Loucy (cell line): ENCODE results near the gene STS.

Experiments
- H2AFZ ChIP-seq: fragments of 200-600 bp; sonication (generic); 2 replicates; pipeline ENCODE4 v1.6.0; 2016; ENCODE audit warnings: antibody characterized with exemption, mild to moderate bottlenecking, low read length, moderate library complexity
- H3F3A ChIP-seq: fragments of 200-600 bp; 2 replicates; pipeline ENCODE4 v1.6.0; 2016; ENCODE audit warnings: antibody characterized with exemption, low read depth, mild to moderate bottlenecking
- H3K27me3 ChIP-seq: fragments of 200-600 bp; sonication (generic); 2 replicates; pipeline ENCODE4 v1.6.1; 2014; ENCODE audit warnings: low read length, mild to moderate bottlenecking; ENCODE audit not compliant: insufficient read depth, poor library complexity, severe bottlenecking
- H3K36me3 ChIP-seq: fragments of 200-600 bp; sonication (generic); 2 replicates; pipeline ENCODE4 v1.6.1; 2016; ENCODE audit warnings: low read length; ENCODE audit not compliant: insufficient read depth
- H3K4me1 ChIP-seq: fragments of 200-600 bp; sonication (generic); 2 replicates; pipeline ENCODE4 v1.5.1; 2014; ENCODE audit warnings: low read length, mild to moderate bottlenecking; ENCODE audit not compliant: insufficient read depth, poor library complexity, severe bottlenecking
- H3K4me2 ChIP-seq: fragments of 200-600 bp; sonication (generic); 2 replicates; pipeline ENCODE4 v1.6.0; 2014; ENCODE audit warnings: antibody characterized with exemption, low read length, low read depth, mild to moderate bottlenecking; ENCODE audit not compliant: poor library complexity, severe bottlenecking
- H3K4me3 ChIP-seq: fragments of 200-600 bp; sonication (generic); 2 replicates; pipeline ENCODE4 v1.5.1; 2014; ENCODE audit warnings: low read length, mild to moderate bottlenecking, mixed read lengths; ENCODE audit not compliant: poor library complexity, severe bottlenecking
- H3K79me2 ChIP-seq: fragments of 200-600 bp; sonication (generic); 2 replicates; pipeline ENCODE4 v1.6.1; 2014; ENCODE audit warnings: low read length; ENCODE audit not compliant: insufficient read depth
- H3K9ac ChIP-seq: fragments of 200-600 bp; sonication (generic); 2 replicates; pipeline ENCODE4 v1.6.0; 2014; ENCODE audit warnings: mild to moderate bottlenecking, low read depth, low read length, moderate library complexity; ENCODE audit not compliant: poor library complexity, severe bottlenecking
- H3K9me2 ChIP-seq: fragments of 200-600 bp; sonication (generic); replicated peaks from 2 replicates; pipeline ENCODE4 v1.6.1; 2016; ENCODE audit warnings: low read depth, low read length, mixed read lengths
- H3K9me3 ChIP-seq: fragments of 200-600 bp; sonication (generic); 2 replicates; pipeline ENCODE4 v1.6.1; 2014; ENCODE audit warnings: mild to moderate bottlenecking, antibody characterized with exemption, low read length, low read depth; ENCODE audit not compliant: insufficient read depth
- H4K20me1 ChIP-seq: fragments of 200-600 bp; sonication (generic); 2 replicates; pipeline ENCODE4 v1.6.0; 2014; ENCODE audit warnings: antibody characterized with exemption, low read length, mild to moderate bottlenecking; ENCODE audit not compliant: insufficient read depth, poor library complexity, severe bottlenecking
- EZH2phosphoT487 ChIP-seq: fragments of 200-600 bp; IDR thresholded peaks from 2 replicates; pipeline ENCODE4 v1.6.1; 2018; ENCODE audit warnings: antibody characterized with exemption, mild to moderate bottlenecking, moderate library complexity, borderline replicate concordance
- TF ChIP-seq, protein P1 (sequence below): fragments of 200-600 bp; sonication (generic); conservative IDR thresholded peaks from 2 replicates; pipeline ENCODE4 v1.5.1; 2014; ENCODE audit warnings: mild to moderate bottlenecking, antibody characterized with exemption, low read length

Gene STS

DNA sequence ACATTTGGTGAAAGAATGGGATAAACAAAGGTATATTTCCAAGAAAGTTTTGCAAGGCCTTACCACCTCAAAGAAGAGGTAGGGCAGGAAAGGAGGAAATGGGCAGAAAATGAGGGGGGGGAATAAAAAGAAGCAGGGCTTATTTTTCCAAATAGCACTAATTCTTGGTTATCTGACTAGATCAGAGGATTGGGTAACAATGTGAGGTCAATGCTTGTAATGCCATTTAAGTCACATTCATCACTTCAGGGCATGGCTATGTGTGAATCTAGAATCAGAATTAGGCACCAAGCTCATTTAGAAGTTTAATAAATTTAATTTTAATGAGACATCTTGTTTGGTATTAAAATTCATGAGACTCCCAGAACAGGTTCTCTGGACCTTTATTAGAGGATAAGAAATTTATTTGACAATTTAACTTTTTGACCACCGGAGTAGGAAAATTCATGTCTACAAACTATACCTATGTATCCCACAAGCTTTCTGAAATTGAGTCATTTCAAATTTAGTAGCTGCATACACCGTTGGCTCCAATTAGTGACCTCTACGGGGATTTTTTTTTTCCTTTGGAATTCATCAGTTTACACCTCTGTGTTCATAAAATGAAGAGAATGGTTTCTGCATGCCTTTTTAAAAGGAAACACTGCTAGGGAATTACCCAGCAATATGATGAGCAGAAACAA is 1.4 kb upstream of the STS start:
- no peak overlapping the region for H2AFZ ChIP-seq
- H3K9ac ChIP-seq, result peak overlapping the region; percentile 89
- H3K79me2 ChIP-seq, result peaks cover 65% of the 10 kb centered on the region
- H3K4me2 ChIP-seq, result peak overlapping the region; percentile 85
- H3K9me2 ChIP-seq, result no peaks in the 10 kb centered on the region
- H3K4me3 ChIP-seq, result peak overlapping the region; percentile 99
- H3F3A ChIP-seq, result no peaks in the 10 kb centered on the region
- no peak for TF ChIP-seq EZH2phosphoT487
- TF ChIP-seq, protein P1, sequence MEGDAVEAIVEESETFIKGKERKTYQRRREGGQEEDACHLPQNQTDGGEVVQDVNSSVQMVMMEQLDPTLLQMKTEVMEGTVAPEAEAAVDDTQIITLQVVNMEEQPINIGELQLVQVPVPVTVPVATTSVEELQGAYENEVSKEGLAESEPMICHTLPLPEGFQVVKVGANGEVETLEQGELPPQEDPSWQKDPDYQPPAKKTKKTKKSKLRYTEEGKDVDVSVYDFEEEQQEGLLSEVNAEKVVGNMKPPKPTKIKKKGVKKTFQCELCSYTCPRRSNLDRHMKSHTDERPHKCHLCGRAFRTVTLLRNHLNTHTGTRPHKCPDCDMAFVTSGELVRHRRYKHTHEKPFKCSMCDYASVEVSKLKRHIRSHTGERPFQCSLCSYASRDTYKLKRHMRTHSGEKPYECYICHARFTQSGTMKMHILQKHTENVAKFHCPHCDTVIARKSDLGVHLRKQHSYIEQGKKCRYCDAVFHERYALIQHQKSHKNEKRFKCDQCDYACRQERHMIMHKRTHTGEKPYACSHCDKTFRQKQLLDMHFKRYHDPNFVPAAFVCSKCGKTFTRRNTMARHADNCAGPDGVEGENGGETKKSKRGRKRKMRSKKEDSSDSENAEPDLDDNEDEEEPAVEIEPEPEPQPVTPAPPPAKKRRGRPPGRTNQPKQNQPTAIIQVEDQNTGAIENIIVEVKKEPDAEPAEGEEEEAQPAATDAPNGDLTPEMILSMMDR, result no peak
- peaks cover 7% of the 10 kb centered on the region for H4K20me1 ChIP-seq
- no peaks in the 10 kb centered on the region for H3K9me3 ChIP-seq
- H3K36me3 ChIP-seq, result no peaks in the 10 kb centered on the region
- no peaks in the 10 kb centered on the region for H3K27me3 ChIP-seq
- H3K4me1 ChIP-seq, result peaks cover 36% of the 10 kb centered on the region

DNA sequence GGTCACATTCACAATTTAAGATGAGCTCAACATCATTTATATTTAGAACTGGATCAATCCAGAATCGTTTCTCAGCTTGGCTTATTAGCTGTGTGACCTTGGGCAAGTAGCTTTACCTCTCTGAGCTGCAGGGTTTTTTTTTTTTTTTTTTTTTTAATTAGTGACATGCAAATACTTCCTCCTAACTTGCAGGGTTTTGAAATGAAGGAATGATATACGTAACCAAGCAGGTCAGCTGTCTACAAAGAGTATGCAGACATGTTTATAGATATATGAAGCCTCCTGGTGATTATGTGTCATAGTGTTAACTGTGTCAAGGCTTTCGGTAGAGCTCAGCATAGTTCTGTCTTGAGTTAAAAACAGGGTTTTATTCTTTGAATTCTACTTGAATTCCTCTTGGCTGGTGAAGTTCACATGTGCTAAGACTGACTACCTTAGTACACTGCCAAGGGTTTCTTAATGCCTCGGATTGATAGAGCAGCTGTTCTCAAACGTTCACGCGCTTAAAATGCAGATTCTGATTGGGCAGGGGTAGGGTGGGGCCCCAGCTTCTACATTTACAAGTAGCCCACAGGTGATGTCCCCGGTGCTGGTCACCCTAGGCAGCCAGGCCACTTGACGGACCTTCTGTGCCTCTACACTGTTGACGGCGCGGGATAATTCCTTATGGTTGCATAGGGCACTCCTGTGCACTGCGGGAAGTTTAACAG is 654 bp upstream of the STS start:
- peaks cover 7% of the 10 kb centered on the region for H4K20me1 ChIP-seq
- H2AFZ ChIP-seq, result no peak overlapping the region; the same call in 1 of the 2 replicates
- H3K27me3 ChIP-seq, result no peaks in the 10 kb centered on the region
- no peaks in the 10 kb centered on the region for H3K9me3 ChIP-seq
- H3K9me2 ChIP-seq, result no peaks in the 10 kb centered on the region
- peaks cover 70% of the 10 kb centered on the region for H3K79me2 ChIP-seq
- peaks cover 36% of the 10 kb centered on the region for H3K4me1 ChIP-seq
- TF ChIP-seq, protein P1, result no peak
- TF ChIP-seq EZH2phosphoT487, result no peak
- peak overlapping the region; percentile 89 for H3K9ac ChIP-seq
- H3K4me2 ChIP-seq, result peak overlapping the region; percentile 85
- H3F3A ChIP-seq, result no peaks in the 10 kb centered on the region
- no peaks in the 10 kb centered on the region for H3K36me3 ChIP-seq
- peak overlapping the region; percentile 99 for H3K4me3 ChIP-seq

DNA sequence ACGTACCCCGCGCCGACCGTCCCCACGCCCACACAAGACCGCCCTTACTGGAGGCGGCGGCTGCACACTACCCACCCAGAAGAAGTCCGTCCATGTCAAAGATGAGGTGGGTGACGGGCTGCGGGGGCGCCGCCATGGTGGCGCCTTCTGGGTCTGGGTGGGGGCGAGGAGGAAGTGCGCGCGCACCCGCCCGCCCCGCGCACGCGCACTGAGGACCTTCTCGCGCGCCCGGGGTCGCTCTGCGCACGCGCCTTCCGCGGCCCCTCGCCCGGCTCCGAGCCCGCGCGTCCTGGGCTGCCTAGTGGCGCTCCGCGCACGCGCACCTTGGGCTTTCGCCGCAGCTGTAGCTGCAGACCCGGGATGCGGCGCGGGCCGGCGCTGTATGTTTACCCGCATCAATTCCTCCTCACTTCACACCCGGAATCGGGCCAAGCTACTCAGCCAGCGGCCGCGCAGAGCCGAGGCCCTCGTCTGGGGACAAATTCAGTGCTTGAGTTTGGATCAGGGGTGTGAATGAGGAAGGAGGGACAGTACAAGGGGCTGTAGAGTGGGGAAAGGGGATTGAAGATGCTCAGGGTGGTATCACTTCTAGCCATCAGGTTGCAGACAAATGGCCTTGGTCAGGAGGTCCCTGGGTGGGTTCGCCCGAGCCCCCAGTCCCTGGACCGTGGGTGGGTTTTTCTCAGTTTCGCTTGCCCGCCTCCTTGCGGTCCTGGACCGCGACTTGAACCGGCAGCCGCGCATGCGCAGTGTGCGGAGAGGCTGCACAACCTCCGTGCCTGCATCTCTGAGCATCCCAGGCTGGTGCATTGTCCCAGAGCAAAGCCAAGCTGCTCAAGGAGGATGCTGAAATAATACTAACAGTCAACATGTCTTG is 704 bp downstream of the STS start, which contains the start of gene PUDP:
TSS of gene PUDP (minus strand) at position 176 of the 877 bp plus-strand sequence. CDS start at position 136, 40 bp downstream.
- Histone ChIP-seq H3K9me2 (no peaks in the 10 kb centered on the region), H3K36me3 (no peaks in the 10 kb centered on the region), H3K4me1 (peaks cover 35% of the 10 kb centered on the region), H3F3A (no peaks in the 10 kb centered on the region), H3K9ac (peak within 1 kb of the TSS; percentile 89), H4K20me1 (peaks cover 7% of the 10 kb centered on the region), H2AFZ (peak within 1 kb of the TSS; percentile 98), H3K27me3 (no peaks in the 10 kb centered on the region), H3K4me2 (peak within 1 kb of the TSS; percentile 85), H3K9me3 (no peaks in the 10 kb centered on the region), H3K4me3 (peak within 1 kb of the TSS; percentile 99), H3K79me2 (peaks cover 67% of the 10 kb centered on the region)
- no peak for TF ChIP-seq EZH2phosphoT487
- TF ChIP-seq, protein P1, result peak; percentile 23
